ENCODE measurements around the gene SLC66A1.

DNA sequence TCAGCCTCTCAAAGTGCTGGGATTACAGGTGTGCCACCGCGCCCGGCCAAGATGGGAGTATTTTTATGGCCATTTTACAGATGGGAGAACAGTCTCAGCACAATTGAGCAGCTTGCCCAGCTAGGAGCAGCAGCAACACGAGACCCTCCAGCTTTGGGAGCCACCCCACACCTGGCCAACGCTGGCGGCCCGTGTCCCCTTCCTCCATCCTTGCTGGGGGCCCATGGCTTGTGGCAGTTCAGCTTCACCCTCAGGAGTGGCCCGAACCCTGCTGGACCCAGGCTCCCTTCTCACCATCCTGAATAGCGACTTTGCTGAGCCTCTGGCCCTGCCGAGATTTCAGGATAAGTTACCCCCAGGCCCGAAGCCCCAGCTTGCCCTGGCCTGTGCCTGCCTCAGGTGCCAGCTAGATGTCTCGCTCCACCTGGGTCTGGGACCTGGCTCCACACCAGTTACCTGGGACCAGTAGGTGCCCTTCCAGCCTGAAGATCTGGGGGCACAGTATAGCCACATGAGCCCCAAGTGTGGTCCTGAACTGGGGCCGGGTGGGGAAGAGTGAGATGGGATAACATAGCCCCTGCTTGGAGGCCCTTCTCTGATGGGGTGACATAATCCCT lies 19.2 kb downstream of the SLC66A1 start:
- TF ChIP-seq EP300 (IDR thresholded peaks at IDR 0.05) (no peak), POLR2A (IDR thresholded peaks at IDR 0.05) (no peak)
- TF ChIP-seq, protein P1, sequence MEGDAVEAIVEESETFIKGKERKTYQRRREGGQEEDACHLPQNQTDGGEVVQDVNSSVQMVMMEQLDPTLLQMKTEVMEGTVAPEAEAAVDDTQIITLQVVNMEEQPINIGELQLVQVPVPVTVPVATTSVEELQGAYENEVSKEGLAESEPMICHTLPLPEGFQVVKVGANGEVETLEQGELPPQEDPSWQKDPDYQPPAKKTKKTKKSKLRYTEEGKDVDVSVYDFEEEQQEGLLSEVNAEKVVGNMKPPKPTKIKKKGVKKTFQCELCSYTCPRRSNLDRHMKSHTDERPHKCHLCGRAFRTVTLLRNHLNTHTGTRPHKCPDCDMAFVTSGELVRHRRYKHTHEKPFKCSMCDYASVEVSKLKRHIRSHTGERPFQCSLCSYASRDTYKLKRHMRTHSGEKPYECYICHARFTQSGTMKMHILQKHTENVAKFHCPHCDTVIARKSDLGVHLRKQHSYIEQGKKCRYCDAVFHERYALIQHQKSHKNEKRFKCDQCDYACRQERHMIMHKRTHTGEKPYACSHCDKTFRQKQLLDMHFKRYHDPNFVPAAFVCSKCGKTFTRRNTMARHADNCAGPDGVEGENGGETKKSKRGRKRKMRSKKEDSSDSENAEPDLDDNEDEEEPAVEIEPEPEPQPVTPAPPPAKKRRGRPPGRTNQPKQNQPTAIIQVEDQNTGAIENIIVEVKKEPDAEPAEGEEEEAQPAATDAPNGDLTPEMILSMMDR (IDR thresholded peaks at IDR 0.05), result no peak
